GM12878 (cell line): Measurements from ENCODE around the gene MUC12. TPM values are rescaled to one million over a fixed set of nuclear protein-coding genes. Genes with fewer than 3 reads are reported as not detected.

Experiments used
- ATAC-seq: fragments of 200-7000 bp; cut with Tn5 transposase; 3 replicates; pipeline ENCODE4 v1.9.1; 2020; ENCODE audit warnings: mild to moderate bottlenecking, moderate library complexity
- BruUV-seq: library from RNA; stranded (reverse); fragments of 400-500 nt; replicated peaks from 2 replicates; lab custom pipeline; 2021; lab: Mats Ljungman, UMichigan
- CTCF ChIA-PET: fragments of 300-600 bp; sonication (Branson Sonifier 250); formaldehyde crosslinking; extraction: SDS; loops from one replicate; lab custom pipeline; 2021; ENCODE audit warnings: inconsistent platforms; lab: Yijun Ruan, JAX
- POLR2A ChIA-PET: fragments of 350-600 bp; formaldehyde crosslinking; extraction: SDS; loops from one replicate; lab custom pipeline; 2021; ENCODE audit warnings: inconsistent platforms; lab: Charles Lee
- RAD21 ChIA-PET: fragments of 300-600 bp; sonication (Branson Sonifier 250); formaldehyde crosslinking; loops from one replicate; lab custom pipeline; 2023; ENCODE audit warnings: antibody characterized with exemption; ENCODE audit not compliant: unreplicated experiment; lab: Charles Lee
- SMC1A ChIA-PET: fragments of 300-600 bp; sonication (Branson Sonifier 250); formaldehyde crosslinking; loops from one replicate; lab custom pipeline; 2023; ENCODE audit not compliant: unreplicated experiment, uncharacterized antibody; lab: Charles Lee
- DNase-seq: peaks from one replicate; pipeline ENCODE4 v3.0.0-alpha.2; 2011; ENCODE audit warnings: low read depth, low spot score
- FAIRE-seq: peaks from 3 replicates; lab custom pipeline; 2011; peaks lifted over from hg19 to GRCh38; lab: Jason Lieb, UNC
- H2AFZ ChIP-seq: 2 replicates; pipeline ENCODE4 v1.6.0; 2011; ENCODE audit warnings: low read depth, low read length, control low read depth; ENCODE audit not compliant: control insufficient read depth
- H3K27ac ChIP-seq: 2 replicates; pipeline ENCODE4 v1.5.1; 2011; ENCODE audit warnings: control low read depth; ENCODE audit not compliant: control insufficient read depth, insufficient read depth
- H3K27me3 ChIP-seq, 2 experiments: replicated peaks in 1 of 2; 2 replicates each; pipeline versions ENCODE4 v1.6.0 to v1.6.1; 2011; ENCODE audit warnings: low read length in 1 of 2; ENCODE audit not compliant: control insufficient read depth in 2 of 2, insufficient read depth in 2 of 2
- H3K36me3 ChIP-seq, 2 experiments: 2 replicates each; pipeline ENCODE4 v1.5.1; 2011; ENCODE audit warnings: low read length in 1 of 2; ENCODE audit not compliant: control insufficient read depth in 2 of 2, insufficient read depth in 2 of 2
- H3K4me1 ChIP-seq: 2 replicates; pipeline ENCODE4 v1.6.1; 2011; ENCODE audit warnings: mild to moderate bottlenecking, low read length, moderate library complexity, mixed read lengths; ENCODE audit not compliant: control insufficient read depth, insufficient read depth
- H3K4me2 ChIP-seq: 2 replicates; pipeline ENCODE4 v1.6.0; 2011; ENCODE audit warnings: control low read depth; ENCODE audit not compliant: control insufficient read depth, insufficient read depth
- H3K4me3 ChIP-seq: fragments of 200-600 bp; sonication (generic); 2 replicates; pipeline ENCODE4 v1.5.1; 2016
- H3K79me2 ChIP-seq: 2 replicates; pipeline ENCODE4 v1.6.0; 2011; ENCODE audit warnings: low read length; ENCODE audit not compliant: control insufficient read depth, insufficient read depth
- H3K9ac ChIP-seq: 2 replicates; pipeline ENCODE4 v1.8.0; 2011; ENCODE audit warnings: low read length, control low read depth, mixed read lengths; ENCODE audit not compliant: control insufficient read depth, insufficient read depth
- H3K9me3 ChIP-seq: replicated peaks from 3 replicates; pipeline ENCODE4 v1.5.1; 2011; ENCODE audit warnings: mild to moderate bottlenecking, low read length; ENCODE audit not compliant: control insufficient read depth, insufficient read depth
- H4K20me1 ChIP-seq: 2 replicates; pipeline ENCODE4 v1.6.0; 2011; ENCODE audit not compliant: control insufficient read depth, insufficient read depth
- ATF3 ChIP-seq: IDR thresholded peaks from 2 replicates; pipeline ENCODE4 v1.6.1; 2011; ENCODE audit warnings: low read depth, mild to moderate bottlenecking, low read length, moderate library complexity, borderline replicate concordance; ENCODE audit errors: extremely low read depth
- IRF3 ChIP-seq: fragments of 450-650 bp; IDR thresholded peaks from 2 replicates; pipeline ENCODE4 v1.6.1; 2014; ENCODE audit warnings: mild to moderate bottlenecking
- MXI1 ChIP-seq: fragments of 150-350 bp; IDR thresholded peaks from 2 replicates; pipeline ENCODE4 v1.6.1; 2011; ENCODE audit warnings: low read depth, mild to moderate bottlenecking, inconsistent platforms, low read length, improper control_type of control experiment
- RBBP5 ChIP-seq: fragments of 200-600 bp; sonication (generic); conservative IDR thresholded peaks from 2 replicates; pipeline ENCODE4 v1.6.1; 2016
- SMAD1 ChIP-seq: fragments of 450-650 bp; IDR thresholded peaks from 2 replicates; pipeline ENCODE4 v1.6.1; 2018; ENCODE audit warnings: mild to moderate bottlenecking, low read depth; ENCODE audit not compliant: partially characterized antibody
- SREBF1 ChIP-seq: IDR thresholded peaks from 2 replicates; pipeline ENCODE4 v1.6.1; 2012; ENCODE audit warnings: mild to moderate bottlenecking, low read length
- ZBED1 ChIP-seq: IDR thresholded peaks from 2 replicates; pipeline ENCODE4 v1.6.1; 2016; ENCODE audit warnings: borderline replicate concordance
- ZBTB40 ChIP-seq: fragments of 450-650 bp; IDR thresholded peaks from 2 replicates; pipeline ENCODE4 v1.6.1; 2016; ENCODE audit warnings: mild to moderate bottlenecking, moderate library complexity, borderline replicate concordance
- ZNF274 ChIP-seq: IDR thresholded peaks from one replicate; pipeline ENCODE4 v1.8.0; 2011; ENCODE audit not compliant: insufficient read length, insufficient read depth
- ZNF622 ChIP-seq: fragments of 450-650 bp; IDR thresholded peaks from 2 replicates; pipeline ENCODE4 v1.6.1; 2017; ENCODE audit warnings: mild to moderate bottlenecking, inconsistent platforms
- WGBS: methylation state at CpG from one replicate; pipeline ENCODE4 v1.1.6; 2016; ENCODE audit warnings: low lambda C conversion rate; ENCODE audit not compliant: insufficient replicate concordance, insufficient coverage; ENCODE audit errors: missing lambda C conversion rate; 5-methylcytosine and 5-hydroxymethylcytosine counted together
- in situ Hi-C: fragments of 300-500 bp; cut with MboI; formaldehyde crosslinking; loops from 9 replicates; pipeline ENCODE4 v1.14.3; 2018; ENCODE audit warnings: mixed read lengths
- intact Hi-C: fragments of 100-400 bp; cut with micrococcal nuclease; formaldehyde crosslinking; loops from one replicate; pipeline ENCODE4 v1.14.2; 2022; ENCODE audit not compliant: unreplicated experiment
- polyA plus RNA-seq, 11 experiments: library from polyadenylated mRNA; depleted of rRNA in 4 of 11; unstranded in 6 of 11; stranded (reverse) in 5 of 11; fragments of >200 nt; fragmentation: Nextera tagmentation in 4 of 11; fragmentation: Illumina TruSeq in 1 of 11; extraction: Ambion mirVana in 4 of 11; extraction: Trizol in 1 of 11; gene quantifications; 1 replicate in 1 of 11; 2 replicates in 10 of 11; pipeline versions ENCODE4 v1.2.1 to v1.2.3, GENCODE V29; 2011 to 2016; ENCODE audit warnings: inconsistent platforms in 2 of 11, missing spikeins in 2 of 11, low read depth in 1 of 11
- total RNA-seq, 4 experiments: library from RNA; depleted of rRNA in 3 of 4; stranded (reverse); fragments of >200 nt in 3 of 4; fragmentation: Illumina TruSeq in 1 of 4; extraction: Trizol in 1 of 4; gene quantifications; 2 replicates each; pipeline versions ENCODE4 v1.2.1 to v1.2.3, GENCODE V29; 2013 to 2021

The MUC12 gene
- total and polyA plus RNA-seq, 10 of the 15 experiments (the other 5 are each of a cell fraction or from before 2014, with no cell fraction given), result 1.7 to 4.5 (median 2.6) TPM

- no peaks in the 10 kb centered on the region for H3K36me3 ChIP-seq
- TF ChIP-seq ZBTB40, result no peak
- TF ChIP-seq RBBP5, result no peak
- TF ChIP-seq ATF3, result no peak
- no peak for TF ChIP-seq ZBED1
- TF ChIP-seq MXI1, result no peak
- TF ChIP-seq SREBF1, result no peak
- TF ChIP-seq SMAD1, result no peak
- no peak for TF ChIP-seq ZNF622
- no peak for TF ChIP-seq ZNF274
- no peak for TF ChIP-seq IRF3
- TF ChIP-seq, all 136 proteins: peak for 0
- peaks cover 3% of the 10 kb centered on the region for H4K20me1 ChIP-seq
- ATAC-seq (no peak), FAIRE-seq (no peak), DNase-seq (no peak)
- WGBS, result 15% methylated on average over 14 of the region's 14 CpGs
- H3K4me3 ChIP-seq, result no peak overlapping the region
- ChIA-PET SMC1A (no interaction called here), CTCF (no interaction called here), POLR2A (no interaction called here), RAD21 (no interaction called here)
- H3K79me2 ChIP-seq, result no peaks in the 10 kb centered on the region
- H3K27me3 ChIP-seq, result peaks cover 1 to 11% of the 10 kb centered on the region in 2 experiments; a peak in 3 of 4 replicates
- no peak overlapping the region for H3K27ac ChIP-seq
- no peak overlapping the region for H2AFZ ChIP-seq
- BruUV-seq, result no TSS peak
- in situ Hi-C loops, result no loop called here
- intact Hi-C loops, result no loop called here
- H3K9ac ChIP-seq, result no peak overlapping the region
- no peaks in the 10 kb centered on the region for H3K4me1 ChIP-seq
- no peaks in the 10 kb centered on the region for H3K9me3 ChIP-seq
- no peak overlapping the region for H3K4me2 ChIP-seq
Measured at GRCh38 chr7:100971111-100972001, 2.0 kb downstream of the MUC12 start.
